ENCODE data around the gene ASIP.
"Not testable (repeated sequence)": the region's sequence is repeated elsewhere in the genome, so short reads cannot be mapped to it uniquely, and the experiment has no call there.

Gene ASIP, protein sequence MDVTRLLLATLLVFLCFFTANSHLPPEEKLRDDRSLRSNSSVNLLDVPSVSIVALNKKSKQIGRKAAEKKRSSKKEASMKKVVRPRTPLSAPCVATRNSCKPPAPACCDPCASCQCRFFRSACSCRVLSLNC

DNA sequence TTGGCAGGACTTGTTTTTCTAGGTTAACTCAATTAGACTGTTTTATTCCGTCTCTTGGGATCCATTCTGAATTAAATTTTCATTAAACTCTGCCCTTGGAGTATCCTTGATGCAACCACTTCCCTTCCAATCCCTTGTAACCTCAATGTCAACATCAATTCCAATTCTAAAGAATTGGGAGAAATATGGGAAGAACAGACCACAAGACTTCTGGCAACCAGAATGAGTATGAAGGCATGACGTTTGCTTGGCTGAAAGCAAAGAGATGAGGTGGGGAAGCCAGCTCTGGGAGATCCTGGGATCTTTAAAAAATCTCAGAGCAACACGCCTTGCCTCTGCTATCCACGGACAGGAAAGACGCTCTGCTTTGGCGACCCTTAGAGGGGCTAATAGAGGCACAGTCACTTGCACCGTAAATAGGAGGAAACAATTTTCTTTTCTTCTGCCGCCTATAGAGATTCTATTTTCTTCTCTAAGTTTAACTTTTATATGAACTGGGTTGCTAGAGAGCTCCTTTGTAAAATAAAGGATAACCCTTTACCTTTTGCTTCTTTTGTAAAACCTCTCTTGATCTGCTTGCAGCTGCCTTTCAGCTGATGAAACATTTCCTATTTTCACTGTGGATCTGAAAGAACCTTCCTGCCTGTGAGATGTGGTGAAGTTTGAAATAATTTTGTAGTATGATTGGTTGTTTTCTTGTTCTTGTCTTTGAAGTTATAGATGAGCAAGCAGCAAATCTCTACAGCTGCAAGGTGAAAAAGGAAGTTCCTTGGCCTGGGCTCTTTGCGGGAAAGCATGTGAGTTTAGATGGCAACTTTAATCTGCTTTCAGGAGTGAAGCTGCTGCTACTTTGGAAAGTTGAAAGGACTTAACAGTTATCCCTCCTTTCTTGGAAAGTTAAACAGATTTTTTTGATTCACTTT is at the start of gene ASIP:
TSS of gene ASIP (plus strand) at position 731 of the 923 bp plus-strand sequence. CDS start 18,952 bp downstream, outside the sequence.
- DNase-seq (ENCODE audit: low spot score) = no peak

DNA sequence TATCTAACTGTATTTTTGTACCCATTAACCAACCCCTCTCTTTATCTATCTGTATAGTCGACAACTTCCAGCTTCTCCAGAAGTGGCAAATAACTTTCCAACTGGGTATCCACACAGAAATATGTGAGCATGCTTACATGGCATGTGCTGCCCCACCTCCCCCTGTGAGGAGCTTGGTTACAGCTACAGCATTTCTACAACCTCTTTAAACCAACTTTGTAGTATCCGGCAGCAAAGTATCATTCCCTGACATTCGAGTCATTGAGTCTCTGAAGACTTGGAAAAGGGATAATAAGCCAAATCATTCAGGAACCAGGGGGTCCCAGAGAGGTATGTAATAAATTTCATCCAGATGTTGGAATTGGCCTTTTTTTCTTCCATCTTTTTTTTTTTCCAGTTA is 48.2 kb upstream of the ASIP start:
- DNase-seq (ENCODE audit: low spot score) = no peak

- DNase-seq (ENCODE audit: low spot score) = no peak
These were observed 42.0 kb upstream of the ASIP start for GRCh38 chr20:34199183-34199582.

DNA sequence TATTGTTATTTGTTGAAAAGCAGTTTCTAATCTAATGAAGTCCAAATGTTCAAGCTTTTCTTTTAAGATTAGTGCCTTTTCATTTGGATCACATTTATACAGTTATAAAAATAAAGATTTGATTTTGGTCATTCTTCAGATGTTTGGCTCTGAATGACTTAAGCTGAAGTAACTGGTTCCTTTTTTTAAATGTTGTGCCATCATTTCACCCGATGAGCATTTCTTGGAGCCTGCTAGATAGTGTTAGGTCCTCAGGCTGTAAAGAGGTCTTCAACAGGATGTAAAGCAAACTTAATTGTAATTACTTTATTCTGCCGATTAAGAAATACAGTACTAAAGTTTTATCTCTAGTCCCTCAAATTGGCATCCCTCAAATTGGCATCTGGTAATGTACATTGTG is 41.2 kb upstream of the ASIP start:
- DNase-seq (ENCODE audit: low spot score) = no peak

DNA sequence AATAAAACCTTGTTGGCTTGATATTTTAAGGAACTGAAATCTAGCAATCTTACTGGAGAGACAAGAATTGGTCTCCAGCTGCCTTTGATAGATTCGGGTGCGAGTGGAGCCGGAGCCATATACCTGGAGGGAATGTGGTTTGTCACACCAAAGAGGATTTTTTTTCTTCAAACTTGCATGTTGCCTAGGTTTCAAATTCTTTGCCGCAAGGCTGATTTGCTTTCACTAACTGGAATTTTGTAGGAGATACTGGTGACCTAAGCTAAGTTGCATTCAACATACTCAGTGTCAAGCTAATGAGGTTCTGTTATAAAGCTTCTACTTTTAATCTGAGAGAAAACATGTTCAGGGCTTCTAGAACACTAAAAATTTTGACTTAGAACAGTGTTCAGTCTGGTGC is 39.7 kb upstream of the ASIP start:
- DNase-seq (ENCODE audit: low spot score) = no peak

DNA sequence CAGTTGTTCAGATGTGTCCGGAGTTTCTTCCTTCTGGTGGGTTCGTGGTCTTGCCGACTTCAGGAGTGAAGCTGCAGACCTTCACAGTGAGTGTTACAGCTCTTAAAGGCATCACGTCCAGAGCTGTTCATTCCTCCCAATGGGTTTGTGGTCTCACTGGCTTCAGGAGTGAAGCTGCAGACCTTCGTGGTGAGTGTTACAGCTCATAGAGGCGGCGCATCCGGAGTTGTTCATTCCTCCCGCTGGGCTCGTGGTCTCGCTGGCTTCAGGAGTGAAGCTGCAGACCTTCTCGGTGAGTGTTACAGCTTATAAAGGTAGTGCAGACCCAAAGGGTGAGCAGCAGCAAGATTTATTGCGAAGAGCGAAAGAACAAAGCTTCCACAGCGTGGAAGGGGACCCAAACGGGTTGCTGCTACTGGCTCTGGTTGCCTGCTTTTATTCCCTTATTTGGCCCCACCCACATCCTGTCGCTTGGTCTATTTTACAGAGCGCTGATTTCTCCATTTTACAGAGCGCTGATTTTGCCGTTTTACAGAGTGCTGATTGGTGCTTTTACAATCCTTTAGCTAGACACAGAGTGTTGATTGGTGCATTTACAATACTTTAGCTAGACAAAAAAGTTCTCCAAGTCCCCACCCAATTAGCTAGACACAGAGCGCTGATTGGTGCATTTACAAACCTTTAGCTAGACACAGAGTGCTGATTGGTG is 35.9 kb upstream of the ASIP start:
- not testable (repeated sequence) for DNase-seq (ENCODE audit: low spot score)

DNA sequence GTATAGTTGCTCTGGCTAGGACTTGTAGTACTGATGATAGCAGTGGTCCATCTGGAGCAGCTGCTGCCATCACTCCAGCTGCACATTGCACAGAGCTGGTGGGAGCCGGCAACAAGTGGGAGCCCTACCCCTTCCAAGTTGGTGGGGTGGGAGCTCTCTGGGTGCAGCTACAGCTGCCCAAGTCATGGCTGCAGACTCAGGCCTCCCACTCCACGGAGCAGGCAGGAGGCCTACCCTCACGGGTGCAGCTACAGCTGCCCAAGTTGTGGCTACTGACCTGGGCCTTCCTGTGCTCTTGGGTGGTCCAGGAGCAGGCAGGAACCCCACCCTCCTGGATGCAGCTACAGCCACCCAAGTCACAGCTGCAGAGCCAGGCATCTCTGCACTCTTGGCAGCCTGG is 32.1 kb upstream of the ASIP start:
- no peak for DNase-seq (ENCODE audit: low spot score)

- no peak for DNase-seq (ENCODE audit: low spot score)
These were observed 31.0 kb upstream of the ASIP start for GRCh38 chr20:34210271-34210670.

GRCh38 chr20:34211591-34211990 is 29.6 kb upstream of the ASIP start:
- DNase-seq (ENCODE audit: low spot score) = no peak

DNA sequence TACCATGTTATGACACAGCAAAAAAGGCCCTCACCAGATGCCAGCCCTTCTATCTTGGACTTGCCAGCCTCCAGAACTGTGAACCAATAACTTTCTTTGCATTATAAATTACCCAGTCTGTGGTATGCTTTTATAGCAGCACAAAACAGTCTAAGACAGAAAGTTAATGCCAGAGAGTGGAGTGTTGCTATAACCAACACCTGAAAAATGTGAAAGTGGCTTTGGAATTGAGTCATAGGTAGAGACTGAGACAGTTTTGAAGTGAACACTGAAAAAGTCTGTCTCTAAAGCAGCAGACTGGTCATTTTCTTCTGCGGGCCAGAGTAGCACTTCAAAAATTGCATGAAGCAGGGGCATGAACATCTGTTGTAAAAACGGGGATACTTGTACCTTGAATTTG is 28.0 kb upstream of the ASIP start:
- no peak for DNase-seq (ENCODE audit: low spot score)

DNA sequence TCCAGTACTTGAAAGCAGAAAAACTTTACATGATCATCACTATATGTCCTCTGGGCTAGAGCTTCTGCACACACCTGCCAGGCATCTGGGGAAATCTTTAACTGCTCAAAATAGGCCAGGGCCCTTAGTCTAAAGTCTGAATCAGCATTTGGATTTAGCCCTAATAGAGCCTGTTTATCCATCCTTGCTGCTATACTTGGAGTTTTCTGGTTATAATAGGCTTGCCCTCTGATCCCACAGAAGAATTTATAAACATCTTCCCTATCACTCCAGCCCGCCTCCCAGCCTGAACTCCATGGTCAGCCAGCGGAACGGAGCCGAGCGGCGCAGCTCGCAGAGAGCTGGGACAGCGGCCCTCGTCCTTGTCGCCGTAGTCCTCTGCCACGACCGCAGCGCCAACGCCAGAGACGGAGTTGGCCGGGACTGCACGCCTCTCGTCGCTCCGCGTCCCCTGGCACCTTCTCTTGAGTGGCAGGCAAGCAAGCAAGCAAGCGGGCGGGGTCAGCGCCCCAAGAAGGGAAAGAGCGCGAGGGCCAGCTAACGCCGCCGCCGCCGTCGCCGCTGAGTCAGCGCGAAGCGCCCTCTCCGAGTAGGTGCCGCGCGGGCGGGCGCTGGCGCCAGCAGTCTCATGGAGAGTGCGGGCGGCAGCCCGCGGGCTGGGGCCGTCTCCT is 25.4 kb upstream of the ASIP start:
- peak; percentile 32 for DNase-seq (ENCODE audit: low spot score)

DNA sequence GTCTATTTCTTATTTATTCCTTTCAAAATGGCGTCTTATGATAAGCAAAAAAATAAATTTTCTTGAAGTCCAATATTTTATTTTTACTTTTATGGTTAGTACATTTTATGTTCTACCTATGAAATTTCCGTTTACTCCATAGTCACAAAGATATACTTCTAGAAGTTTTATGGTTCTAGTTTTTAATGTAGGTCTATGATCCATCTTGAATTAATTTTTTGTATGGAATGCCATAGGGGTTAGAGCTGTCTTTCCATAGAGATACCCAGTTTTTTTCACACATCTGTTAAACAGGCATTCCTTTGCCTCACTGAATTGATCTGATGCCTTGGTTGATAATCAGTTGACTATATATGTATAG is 24.9 kb upstream of the ASIP start:
- DNase-seq (ENCODE audit: low spot score) = no peak

DNA sequence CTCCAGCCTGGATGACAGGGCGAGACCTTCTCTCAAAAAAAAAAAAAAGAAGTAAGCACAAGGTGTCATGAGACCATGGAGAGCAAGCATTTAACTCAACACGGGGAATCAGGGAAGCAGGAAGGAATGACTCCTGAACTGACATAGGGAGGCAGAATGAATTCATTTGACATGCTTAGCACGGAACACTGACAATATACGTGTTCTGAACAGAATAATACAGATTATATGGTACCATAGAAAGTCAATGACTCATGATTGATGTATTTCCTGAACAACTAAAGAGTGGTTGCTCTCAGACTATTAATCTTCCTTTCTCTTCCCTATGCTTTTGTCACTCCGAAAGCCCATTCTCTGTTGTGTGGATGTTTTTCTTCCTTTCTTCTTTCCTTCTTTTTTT is 20.7 kb upstream of the ASIP start:
- DNase-seq (ENCODE audit: low spot score) = no peak

GRCh38 chr20:34222208-34222607 is 19.0 kb upstream of the ASIP start:
- no peak for DNase-seq (ENCODE audit: low spot score)

DNA sequence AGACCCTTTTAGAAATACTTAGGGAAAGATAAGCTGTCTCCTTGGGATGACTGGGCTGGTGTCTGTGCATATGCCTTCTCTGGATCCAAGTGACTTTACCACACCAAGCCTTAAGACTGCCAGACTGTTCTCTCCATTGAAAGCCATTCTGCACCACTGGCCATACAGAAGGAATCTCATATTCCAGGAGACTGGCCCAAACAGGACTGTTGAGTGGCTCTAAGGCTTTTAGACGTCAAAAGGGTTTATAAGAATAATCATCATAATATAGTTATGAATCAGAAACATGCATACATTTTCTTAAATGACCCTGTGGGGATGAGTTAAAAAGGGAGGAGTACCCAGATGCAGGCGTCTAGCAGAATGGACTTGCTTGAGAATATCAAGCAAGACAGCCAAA is 17.0 kb upstream of the ASIP start:
- DNase-seq (ENCODE audit: low spot score) = not testable (repeated sequence)

- DNase-seq (ENCODE audit: low spot score) = no peak
These were observed 9.6 kb upstream of the ASIP start for GRCh38 chr20:34231634-34232033.

GRCh38 chr20:34232494-34233087 is 8.6 kb upstream of the ASIP start:
- no peak for DNase-seq (ENCODE audit: low spot score)

DNA sequence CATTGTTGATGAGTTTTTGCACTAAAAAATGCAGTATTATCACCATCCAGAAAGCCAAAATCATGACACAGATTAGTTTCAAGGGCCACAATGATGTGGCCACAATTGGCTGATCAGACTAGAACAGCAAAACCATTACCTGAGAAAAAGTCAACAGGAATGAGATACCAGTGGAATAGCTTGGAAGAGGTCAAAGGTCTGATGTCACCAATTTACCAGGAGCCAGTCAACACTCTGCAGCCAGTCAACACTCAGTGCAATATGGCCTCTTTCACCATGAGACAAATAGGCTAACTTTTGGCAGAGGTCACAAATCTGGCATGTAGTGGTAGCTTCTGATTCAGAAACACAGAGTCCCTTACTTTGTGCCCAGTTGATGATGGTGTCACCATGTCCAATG is 7.5 kb upstream of the ASIP start:
- DNase-seq (ENCODE audit: low spot score) = no peak

- DNase-seq (ENCODE audit: low spot score) = no peak
These were observed 5.3 kb upstream of the ASIP start for GRCh38 chr20:34235875-34236274.

DNA sequence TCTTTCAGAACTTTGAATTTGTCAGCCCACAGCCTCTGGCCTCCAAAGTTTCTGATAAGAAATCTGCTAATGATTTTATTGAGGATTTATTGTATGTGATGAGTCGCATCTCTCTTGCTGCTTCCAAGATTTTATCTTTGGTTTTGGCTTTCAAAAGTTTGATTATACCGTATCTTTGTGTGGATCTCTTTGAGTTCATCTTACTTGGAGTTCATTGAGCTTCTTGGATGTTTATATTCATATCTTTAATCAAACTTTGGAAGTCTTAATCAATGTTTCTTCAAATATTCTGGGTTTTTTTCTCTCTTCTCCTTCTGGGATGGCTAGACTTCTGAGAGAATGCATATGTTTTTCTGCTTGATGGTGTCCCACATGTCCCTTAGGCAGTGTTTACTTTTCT is 3.3 kb upstream of the ASIP start:
- DNase-seq (ENCODE audit: low spot score) = no peak

- DNase-seq (ENCODE audit: low spot score) = no peak
These were observed 1.1 kb upstream of the ASIP start for GRCh38 chr20:34240121-34240520.

- not testable (repeated sequence) for DNase-seq (ENCODE audit: low spot score)
These were observed 792 bp downstream of the ASIP start for GRCh38 chr20:34242015-34242414.

Data from pons (tissue), 1 donor.